HG03558 (cell line): ENCODE measurements around the gene PTCD2.
"Not testable (repeated sequence)": the region's sequence is repeated elsewhere in the genome, so short reads cannot be mapped to it uniquely, and the experiment has no call there.

Experiments used
- ATAC-seq: cut with Tn5 transposase; IDR thresholded peaks from one replicate; pipeline ENCODE4 v1.9.1; 2021; ENCODE audit warnings: moderate number of reproducible peaks; ENCODE audit not compliant: unreplicated experiment; ENCODE audit errors: extremely low read depth

The PTCD2 gene

DNA sequence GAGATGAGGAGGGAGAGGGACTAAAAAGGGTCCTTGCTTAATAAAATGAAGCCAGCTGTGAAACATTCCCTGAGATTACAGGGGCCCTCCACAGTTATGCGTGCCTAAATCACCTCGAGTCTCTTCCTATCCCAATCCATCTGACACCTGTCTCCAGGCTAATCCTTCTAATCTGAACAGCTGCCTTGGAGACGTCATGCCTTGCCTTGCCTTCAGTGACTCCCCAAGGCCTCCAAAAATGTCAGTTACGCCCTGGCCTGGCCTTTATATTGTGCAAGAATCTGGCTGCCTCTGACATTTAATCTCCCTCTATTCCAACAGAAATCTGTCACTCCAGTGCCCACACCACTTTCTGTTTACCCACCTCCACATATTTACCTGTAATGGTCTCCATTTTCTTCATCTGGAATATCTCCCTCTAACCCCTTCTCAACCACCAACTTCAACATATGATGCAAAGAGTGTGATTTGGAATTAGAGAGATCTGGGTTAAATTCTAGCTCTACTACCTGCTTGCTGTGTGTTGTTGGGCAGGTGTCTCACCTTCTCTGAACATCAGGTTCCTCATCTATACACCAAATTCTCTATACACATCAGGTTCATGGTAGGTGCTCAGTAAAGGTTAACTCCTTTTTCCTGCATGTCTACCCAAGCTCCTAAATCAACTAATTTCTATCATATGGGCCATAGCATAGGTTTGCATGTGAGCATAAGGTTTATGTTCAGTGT is 57.9 kb downstream of the PTCD2 start:
- ATAC-seq = no peak

- ATAC-seq = no peak
Measured at GRCh38 chr5:72378639-72379289, 58.6 kb downstream of the PTCD2 start.

DNA sequence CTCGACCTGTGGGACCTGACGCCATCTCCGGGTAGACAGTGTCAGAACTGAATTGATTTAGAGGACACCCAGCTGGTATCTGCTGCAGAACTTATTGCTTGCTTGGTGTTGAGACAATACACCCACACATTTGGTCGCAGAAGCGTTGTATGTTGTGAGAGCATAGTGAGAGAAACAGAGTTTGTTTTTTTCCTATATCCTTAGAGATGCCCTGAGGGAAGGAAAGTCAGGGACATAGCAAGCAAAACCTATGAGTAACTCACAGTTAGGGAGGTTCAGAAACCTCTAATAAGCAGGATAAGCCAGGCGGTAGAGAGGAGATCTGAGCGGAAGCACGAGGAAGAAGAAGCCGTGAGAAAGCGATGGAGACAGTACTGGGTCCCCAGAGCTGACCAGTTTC is 59.8 kb downstream of the PTCD2 start:
- no peak for ATAC-seq

- no peak for ATAC-seq
Measured at GRCh38 chr5:72380492-72381274, 60.5 kb downstream of the PTCD2 start.

DNA sequence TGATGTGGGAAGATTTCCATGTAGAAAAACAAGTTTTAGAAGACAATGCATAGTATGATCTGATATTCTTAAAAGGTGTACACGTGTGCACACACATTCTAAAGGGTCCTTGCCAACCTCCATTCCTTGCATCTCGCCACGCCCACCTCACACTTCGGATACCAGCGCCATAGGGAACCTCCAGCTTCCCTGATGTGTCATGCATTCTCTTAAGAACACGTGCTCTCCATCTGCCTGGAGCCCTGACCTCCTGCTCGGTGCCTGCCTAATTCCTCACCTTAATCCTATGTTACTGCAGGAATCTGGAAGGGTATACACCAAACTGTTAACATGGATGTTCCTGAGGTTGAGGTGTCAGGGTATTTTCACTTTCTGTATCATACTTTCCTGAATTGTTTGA is 63.1 kb downstream of the PTCD2 start:
- no peak for ATAC-seq

- no peak for ATAC-seq
Measured at GRCh38 chr5:72383726-72384125, 63.6 kb downstream of the PTCD2 start.

- ATAC-seq = no peak
Measured at GRCh38 chr5:72386639-72387038, 66.5 kb downstream of the PTCD2 start.

DNA sequence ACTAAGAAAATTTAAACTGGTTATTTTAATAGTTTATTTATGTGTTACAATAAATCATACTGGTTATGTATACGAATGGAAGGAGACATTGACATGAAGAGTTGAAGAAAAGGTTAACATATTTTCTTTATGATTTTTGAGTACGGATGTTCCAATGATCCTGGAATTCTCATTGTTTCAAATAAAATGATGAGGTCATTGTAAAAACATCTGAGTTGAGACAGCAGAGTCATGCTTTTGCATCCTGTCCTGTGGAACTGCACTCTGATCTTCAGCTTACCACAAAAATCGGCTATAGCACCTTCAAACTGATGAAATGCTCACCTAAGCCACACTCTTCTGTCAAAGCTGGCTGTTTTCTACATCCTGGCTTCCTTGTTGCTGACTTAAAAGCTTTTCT is 67.8 kb downstream of the PTCD2 start:
- ATAC-seq = no peak

GRCh38 chr5:72388646-72389045 is 68.5 kb downstream of the PTCD2 start:
- ATAC-seq = no peak

DNA sequence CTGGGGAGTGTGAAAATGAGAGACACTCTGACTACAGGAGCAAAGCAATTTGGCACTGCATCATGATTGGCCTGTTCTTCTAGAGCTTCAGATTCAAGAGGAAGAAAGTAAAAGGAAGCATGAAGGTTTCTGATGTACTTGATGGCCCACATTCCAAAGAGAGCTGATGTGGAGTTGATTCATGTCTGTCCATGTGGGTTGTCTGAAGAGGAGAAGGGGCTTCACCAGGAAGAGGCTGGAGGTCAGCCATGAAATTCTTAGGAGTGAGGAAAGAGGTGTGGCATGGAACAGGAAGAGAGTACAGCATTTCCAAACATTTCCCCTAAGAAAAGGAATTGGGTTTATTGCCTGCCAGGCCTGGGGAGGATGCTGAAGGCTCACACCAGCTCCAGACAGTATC is 70.7 kb downstream of the PTCD2 start:
- ATAC-seq = no peak

- no peak for ATAC-seq
Measured at GRCh38 chr5:72392326-72392733, 72.2 kb downstream of the PTCD2 start.

- ATAC-seq = no peak
Measured at GRCh38 chr5:72393052-72393451, 72.9 kb downstream of the PTCD2 start.

DNA sequence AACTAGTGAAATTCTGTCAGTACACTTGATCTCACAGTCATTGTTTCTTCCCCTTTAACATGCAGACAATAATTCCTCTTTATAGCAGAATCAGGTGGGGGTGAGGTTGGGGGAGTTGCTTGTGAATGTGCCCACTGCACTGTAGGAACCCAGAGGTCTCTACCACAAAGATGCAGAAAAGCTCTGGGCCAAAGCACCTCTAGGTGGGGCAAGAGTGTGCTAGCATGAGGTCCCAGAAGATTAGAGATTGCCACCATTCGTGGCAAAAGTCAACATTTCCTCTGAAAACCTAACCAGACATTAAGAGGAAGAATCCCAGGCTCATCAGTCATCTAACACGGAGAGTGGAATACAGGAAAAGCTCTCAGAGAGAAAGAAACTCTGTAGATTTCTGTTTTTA is 74.5 kb downstream of the PTCD2 start:
- no peak for ATAC-seq

- ATAC-seq = no peak
Measured at GRCh38 chr5:72397836-72398235, 77.7 kb downstream of the PTCD2 start.

GRCh38 chr5:72400950-72401349 is 80.8 kb downstream of the PTCD2 start:
- ATAC-seq = no peak

DNA sequence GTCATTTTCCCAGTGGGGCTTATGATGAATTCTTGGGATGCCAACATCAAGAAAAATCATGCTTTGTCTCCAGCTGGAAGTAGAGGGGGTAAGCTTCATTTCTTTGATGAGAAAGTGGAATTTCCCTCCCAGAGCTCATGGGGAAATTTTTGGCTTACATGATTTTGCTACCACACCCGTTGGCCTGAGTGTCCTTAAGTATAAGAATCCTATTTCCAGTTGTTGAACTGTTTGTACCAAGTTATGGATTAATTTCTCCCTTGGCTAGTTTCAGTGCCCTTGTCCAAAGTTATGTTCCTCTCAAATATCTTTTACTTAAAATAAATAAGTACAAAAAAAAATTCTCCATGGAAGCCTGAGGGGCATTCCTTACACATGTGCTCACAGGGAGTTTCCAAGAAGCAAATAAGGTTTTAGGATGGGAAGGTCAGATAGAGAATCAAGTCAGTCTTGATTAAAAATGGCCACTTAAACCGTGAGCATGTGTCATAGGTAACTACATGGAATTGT is 82.3 kb downstream of the PTCD2 start:
- no peak for ATAC-seq

- no peak for ATAC-seq
Measured at GRCh38 chr5:72402959-72403628, 82.9 kb downstream of the PTCD2 start.

GRCh38 chr5:72404771-72405170 is 84.6 kb downstream of the PTCD2 start:
- not testable (repeated sequence) for ATAC-seq

GRCh38 chr5:72407078-72407477 is 86.9 kb downstream of the PTCD2 start:
- no peak for ATAC-seq

DNA sequence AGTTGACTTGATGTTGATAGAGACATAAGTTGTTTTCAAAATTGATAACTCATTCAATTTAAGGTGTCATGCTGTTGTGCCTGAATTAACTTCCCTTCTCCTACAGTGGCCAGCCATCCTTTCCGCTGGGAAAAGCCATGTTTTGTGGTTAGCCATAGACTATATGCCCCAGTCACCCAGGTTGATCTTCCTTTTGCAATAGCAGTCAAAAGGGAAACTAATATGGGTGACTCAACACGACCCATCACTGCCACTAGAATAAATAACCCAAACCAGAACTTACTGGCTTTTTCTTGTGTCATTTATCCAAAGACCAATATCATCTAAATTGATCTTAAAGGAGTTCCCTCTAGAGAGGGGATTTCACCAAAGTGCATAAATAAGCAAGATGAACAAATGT is 87.4 kb downstream of the PTCD2 start:
- no peak for ATAC-seq

GRCh38 chr5:72408127-72408526 is 88.0 kb downstream of the PTCD2 start:
- ATAC-seq = no peak
